HEK293 (cell line): ENCODE data around the gene GRIK2.

Experiments used
- CTCF ChIA-PET: fragments of 350-600 bp; formaldehyde crosslinking; extraction: SDS; loops from one replicate; lab custom pipeline; 2021; ENCODE audit warnings: antibody characterized with exemption; lab: Yijun Ruan, JAX
- POLR2A ChIA-PET: fragments of 300-600 bp; formaldehyde crosslinking; extraction: SDS; loops from one replicate; lab custom pipeline; 2020; ENCODE audit warnings: antibody characterized with exemption, inconsistent platforms; lab: Yijun Ruan, JAX
- H3K27ac ChIP-seq: fragments of 200-500 bp; sonication (Bioruptor generic); 2 replicates; pipeline ENCODE4 v1.5.1; 2014; ENCODE audit warnings: low read depth, low read length, control low read depth, inconsistent platforms; ENCODE audit errors: extremely low read depth
- H3K36me3 ChIP-seq, 2 experiments: fragments of 200-500 bp in 1 of 2; sonication (Bioruptor generic) in 1 of 2; 1 replicate in 1 of 2; 2 replicates in 1 of 2; pipeline ENCODE4 v1.5.1; 2014 to 2017; ENCODE audit warnings: inconsistent platforms in 2 of 2, low read length in 2 of 2; ENCODE audit not compliant: control insufficient read depth in 2 of 2, insufficient read depth in 1 of 2
- H3K4me1 ChIP-seq: fragments of 200-500 bp; sonication (Bioruptor generic); 2 replicates; pipeline ENCODE4 v1.5.1; 2014; ENCODE audit warnings: mild to moderate bottlenecking, low read length, inconsistent platforms; ENCODE audit not compliant: control insufficient read depth, insufficient read depth
- H3K4me3 ChIP-seq: 2 replicates; pipeline ENCODE4 v1.5.1; 2011; ENCODE audit warnings: low read depth, mild to moderate bottlenecking, control low read depth, low read length, moderate library complexity
- H3K9me3 ChIP-seq: fragments of 200-500 bp; sonication (Bioruptor generic); 2 replicates; pipeline ENCODE4 v1.5.1; 2014; ENCODE audit warnings: low read depth, low read length, inconsistent platforms; ENCODE audit not compliant: control insufficient read depth, insufficient read depth
- AEBP2 ChIP-seq: fragments of 450-650 bp; formaldehyde crosslinking; IDR thresholded peaks from 2 replicates; pipeline ENCODE4 v1.5.1; 2016; ENCODE audit warnings: missing biosample characterization, missing genetic modification characterization, borderline replicate concordance
- PRDM4 ChIP-seq: fragments of 450-650 bp; formaldehyde crosslinking; IDR thresholded peaks from 2 replicates; pipeline ENCODE4 v1.5.1; 2017; ENCODE audit warnings: missing biosample characterization, missing genetic modification characterization
- RBAK ChIP-seq: fragments of 450-650 bp; formaldehyde crosslinking; IDR thresholded peaks from 2 replicates; pipeline ENCODE4 v1.5.1; 2016; ENCODE audit warnings: missing biosample characterization, missing genetic modification characterization
- YY1 ChIP-seq: fragments of 450-650 bp; formaldehyde crosslinking; IDR thresholded peaks from 2 replicates; pipeline ENCODE4 v1.5.1; 2018; ENCODE audit warnings: missing biosample characterization, missing genetic modification characterization
- ZBTB11 ChIP-seq: fragments of 450-650 bp; formaldehyde crosslinking; conservative IDR thresholded peaks from 2 replicates; pipeline ENCODE4 v1.5.1; 2016; ENCODE audit warnings: low read depth, missing biosample characterization, missing genetic modification characterization
- ZNF148 ChIP-seq: fragments of 450-650 bp; formaldehyde crosslinking; IDR thresholded peaks from 2 replicates; pipeline ENCODE4 v1.5.0; 2017; ENCODE audit warnings: missing biosample characterization, missing genetic modification characterization, borderline replicate concordance
- ZNF19 ChIP-seq: fragments of 450-650 bp; formaldehyde crosslinking; IDR thresholded peaks from 2 replicates; pipeline ENCODE4; 2016; ENCODE audit warnings: missing biosample characterization, missing genetic modification characterization, low read depth
- ZNF24 ChIP-seq: fragments of 450-650 bp; formaldehyde crosslinking; IDR thresholded peaks from 2 replicates; pipeline ENCODE4 v1.5.1; 2016; ENCODE audit warnings: missing biosample characterization, missing genetic modification characterization
- ZNF311 ChIP-seq: fragments of 450-650 bp; formaldehyde crosslinking; IDR thresholded peaks from 2 replicates; pipeline ENCODE4 v1.5.1; 2017; ENCODE audit warnings: missing biosample characterization, missing genetic modification characterization, borderline replicate concordance
- ZNF335 ChIP-seq: fragments of 450-650 bp; formaldehyde crosslinking; conservative IDR thresholded peaks from 2 replicates; pipeline ENCODE4 v1.5.1; 2016; ENCODE audit warnings: missing biosample characterization, missing genetic modification characterization
- ZNF549 ChIP-seq: fragments of 450-650 bp; IDR thresholded peaks from 2 replicates; pipeline ENCODE4 v1.5.1; 2018; ENCODE audit warnings: missing biosample characterization, missing genetic modification characterization, mild to moderate bottlenecking, inconsistent platforms, moderate library complexity
- ZNF654 ChIP-seq: fragments of 450-650 bp; formaldehyde crosslinking; IDR thresholded peaks from 2 replicates; pipeline ENCODE4 v1.5.1; 2016; ENCODE audit warnings: low read depth, missing biosample characterization, missing genetic modification characterization

Gene GRIK2

GRCh38 chr6:101478891-101479290, 85.4 kb downstream of the GRIK2 start:
- TF ChIP-seq ZNF335 (tag by site-specific recombination) (no peak), AEBP2 (tag by site-specific recombination) (no peak), ZNF654 (tag by site-specific recombination) (no peak), ZNF549 (tag by site-specific recombination) (no peak), RBAK (tag by site-specific recombination) (no peak), ZNF24 (tag by site-specific recombination) (no peak), ZNF19 (tag by site-specific recombination) (no peak), YY1 (tag by site-specific recombination) (no peak), ZNF311 (tag by site-specific recombination) (no peak), ZNF148 (tag by site-specific recombination) (no peak), PRDM4 (tag by site-specific recombination) (no peak)
- no peak overlapping the region for H3K4me3 ChIP-seq
- POLR2A ChIA-PET, result no interaction called here
- H3K27ac ChIP-seq, result no peak overlapping the region
- no peaks in the 10 kb centered on the region for H3K4me1 ChIP-seq
- no peaks in the 10 kb centered on the region for H3K36me3 ChIP-seq
- no peaks in the 10 kb centered on the region for H3K9me3 ChIP-seq
- CTCF ChIA-PET, result interaction anchor here (0.6 kb wide), 1 partner anchor 420 kb away, joined by 3 read pairs; no protein-coding TSS in a partner anchor

GRCh38 chr6:101482606-101483005, 89.1 kb downstream of the GRIK2 start:
- H3K36me3 ChIP-seq, result no peaks in the 10 kb centered on the region
- ChIA-PET POLR2A (no interaction called here), CTCF (no interaction called here)
- H3K27ac ChIP-seq, result no peak overlapping the region
- H3K4me3 ChIP-seq, result no peak overlapping the region
- no peak for TF ChIP-seq ZBTB11
- H3K4me1 ChIP-seq, result no peaks in the 10 kb centered on the region
- H3K9me3 ChIP-seq, result no peaks in the 10 kb centered on the region
